EL (cell line): Measurements from ENCODE around the gene PUS7.
"Not testable (repeated sequence)": the region's sequence is repeated elsewhere in the genome, so short reads cannot be mapped to it uniquely, and the experiment has no call there.

Experiments
- DNase-seq: peaks from one replicate; pipeline ENCODE4 v3.0.0-alpha.2; 2016

Gene PUS7

GRCh38 chr7:105493923-105494315 is 28.2 kb downstream of the PUS7 start:
- DNase-seq, result peak; percentile 90

DNA sequence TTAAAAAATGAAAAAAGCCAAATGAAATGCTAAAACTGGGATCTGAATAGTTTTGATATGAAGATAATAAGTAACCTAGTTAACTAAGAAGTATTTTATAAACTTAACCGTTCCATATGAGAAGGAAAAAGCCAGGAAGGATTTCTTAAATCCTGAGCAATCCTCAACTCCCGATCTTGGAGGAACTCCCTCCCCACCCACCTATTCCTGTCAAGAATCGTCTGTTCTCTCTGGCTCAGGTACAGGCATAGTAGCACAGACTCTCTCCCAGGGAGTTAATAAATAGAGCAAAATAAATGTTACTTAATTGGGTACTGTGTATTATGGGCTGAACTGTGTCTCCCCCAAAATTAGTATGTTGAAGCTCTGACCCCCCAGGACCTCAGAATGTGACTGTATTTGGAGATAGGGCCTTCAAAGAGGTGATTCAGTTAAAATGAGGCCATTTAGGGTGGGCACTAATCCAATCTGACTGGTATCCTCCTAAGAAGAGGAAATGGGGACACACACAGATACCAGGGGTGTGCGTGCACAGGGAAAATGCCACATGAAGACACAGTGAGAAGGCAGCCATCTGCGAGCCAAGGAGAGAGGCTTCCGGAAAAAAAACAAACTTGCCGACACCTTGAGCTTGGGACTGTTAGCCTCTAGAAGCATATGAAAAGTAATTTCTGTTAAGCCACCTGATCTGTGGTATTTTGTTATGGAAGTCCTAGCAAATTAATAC is 28.7 kb downstream of the PUS7 start:
- no peak for DNase-seq

DNA sequence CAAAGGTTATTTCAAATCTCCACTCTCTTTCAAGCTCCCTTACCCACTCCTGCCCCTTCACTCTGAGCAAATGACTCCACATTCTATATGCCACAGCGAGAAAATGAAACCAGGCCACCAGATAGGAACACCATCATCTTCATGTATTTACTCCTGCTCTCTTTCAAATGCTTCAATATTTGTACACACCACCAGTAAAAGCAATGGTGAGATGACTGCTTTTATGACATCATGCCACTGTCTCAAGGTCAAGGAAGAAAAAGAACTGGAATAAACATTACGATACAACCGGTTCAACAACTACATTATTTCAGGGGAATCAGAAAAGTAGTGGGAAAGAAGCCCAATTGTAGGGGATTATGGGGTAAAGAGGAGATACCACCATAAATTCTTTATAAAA is 32.7 kb downstream of the PUS7 start:
- DNase-seq, result no peak

GRCh38 chr7:105487579-105488571 is 34.2 kb downstream of the PUS7 start:
- DNase-seq, result peak; percentile 80

GRCh38 chr7:105480931-105481330 is 41.1 kb downstream of the PUS7 start:
- DNase-seq, result peak; percentile 51

DNA sequence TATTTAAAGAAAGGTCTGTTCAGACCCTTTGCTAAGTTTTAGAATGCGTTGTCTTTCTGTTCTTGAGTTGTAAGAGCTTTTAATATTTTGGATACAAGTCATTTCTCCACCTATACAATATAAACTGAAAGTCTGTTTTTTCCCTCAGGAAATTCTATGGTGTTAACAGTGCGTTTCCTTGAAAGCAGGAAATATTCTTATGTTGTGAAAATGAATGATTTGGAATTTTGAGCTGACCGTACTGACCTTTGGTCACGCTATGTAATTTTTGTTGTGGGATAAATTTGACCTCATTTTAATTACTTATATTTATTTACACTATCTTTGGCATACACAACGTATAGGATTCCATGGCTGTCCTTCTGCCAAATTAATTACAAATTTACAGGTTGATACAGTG is 43.5 kb downstream of the PUS7 start:
- DNase-seq, result no peak

DNA sequence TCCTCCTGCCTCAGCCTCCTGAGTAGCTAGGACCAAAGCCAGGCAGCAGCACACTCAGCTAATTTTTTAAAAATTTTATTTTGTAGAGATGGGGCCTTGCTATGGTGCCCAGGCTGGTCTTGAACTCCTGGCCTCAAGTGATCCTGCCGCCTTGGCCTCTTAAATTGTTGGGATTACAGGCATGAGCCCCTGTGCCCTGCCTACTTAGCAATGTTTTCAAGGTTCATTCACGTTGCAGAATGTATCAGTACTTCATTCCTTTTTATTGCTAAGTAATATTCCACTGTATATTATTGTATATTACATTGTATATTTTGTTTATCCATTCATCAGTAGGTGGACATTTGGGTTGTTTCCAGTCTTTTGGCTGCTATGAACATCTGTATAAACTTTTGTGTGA is 44.2 kb downstream of the PUS7 start:
- DNase-seq, result no peak

- DNase-seq, result no peak
Observed at GRCh38 chr7:105474045-105474444, 48.0 kb downstream of the PUS7 start.

GRCh38 chr7:105473163-105473562 is 48.9 kb downstream of the PUS7 start:
- peak; percentile 78 for DNase-seq

DNA sequence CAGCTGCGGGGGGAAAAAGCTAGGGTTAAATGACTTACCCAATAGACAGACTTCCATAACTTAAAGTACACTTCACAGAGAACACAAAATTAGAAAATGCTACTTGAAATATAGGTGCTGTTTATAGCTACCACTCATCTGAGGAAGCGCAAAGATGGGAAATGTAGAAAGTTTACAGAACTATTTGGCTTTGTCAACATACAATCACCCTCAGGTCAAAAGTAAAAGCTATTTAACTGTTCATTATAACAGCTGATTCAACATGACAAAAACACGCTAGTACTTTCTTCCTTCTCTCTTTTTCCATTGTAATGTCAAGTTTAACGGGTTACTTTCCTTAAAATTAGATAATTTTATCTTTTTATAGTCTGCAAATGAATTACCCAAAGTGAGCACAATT is 51.2 kb downstream of the PUS7 start:
- DNase-seq, result no peak

DNA sequence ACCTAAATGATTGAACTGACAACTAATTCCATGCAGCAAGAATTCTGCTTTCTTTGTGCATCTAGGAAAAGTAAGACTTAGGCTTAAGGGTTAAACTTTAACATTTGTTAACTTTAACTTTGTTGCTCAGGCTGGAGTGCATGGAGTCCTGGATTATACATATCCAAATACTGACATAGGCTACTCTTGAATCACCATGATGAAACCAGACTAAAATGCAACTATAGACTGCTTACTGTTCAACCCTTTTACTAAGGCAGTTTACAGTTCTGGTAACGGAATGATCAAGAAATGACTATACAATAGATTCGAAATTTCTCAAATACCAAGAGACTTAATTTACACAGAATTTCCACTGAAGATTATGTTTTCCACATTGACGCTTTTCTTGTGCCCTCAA is 52.0 kb downstream of the PUS7 start:
- DNase-seq, result no peak

DNA sequence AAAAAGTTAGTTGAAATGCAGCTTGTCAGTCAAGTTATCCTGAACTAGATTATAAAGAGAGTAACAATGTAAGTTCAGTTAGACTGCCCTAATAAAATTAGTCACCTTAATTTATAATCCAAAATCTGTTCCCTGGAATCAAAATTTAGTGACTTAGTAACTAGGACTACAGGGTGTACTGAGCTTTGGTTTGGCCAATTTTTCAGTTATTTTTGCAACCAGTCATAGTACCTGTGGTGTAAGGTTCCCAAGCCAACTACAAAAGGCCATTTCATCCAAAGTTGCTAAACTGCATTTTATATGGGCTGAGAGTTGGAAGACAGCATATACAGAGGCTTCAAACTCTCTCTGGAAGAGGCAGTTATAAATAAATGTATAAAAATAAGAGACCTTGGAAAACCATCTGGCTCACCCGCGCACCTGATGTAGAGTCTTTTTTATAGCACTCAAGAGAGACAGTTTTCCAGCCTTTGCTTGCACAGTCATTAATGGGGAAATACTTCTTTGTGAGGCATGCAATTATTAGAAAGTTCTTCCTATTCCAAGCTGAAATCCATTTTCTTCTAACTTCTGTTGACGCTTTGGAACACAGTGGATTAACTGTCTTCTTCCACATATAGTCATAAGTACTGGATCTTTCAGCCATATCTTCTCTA is 59.2 kb downstream of the PUS7 start:
- DNase-seq, result no peak

- DNase-seq, result no peak
Observed at GRCh38 chr7:105461518-105461917, 60.6 kb downstream of the PUS7 start.

DNA sequence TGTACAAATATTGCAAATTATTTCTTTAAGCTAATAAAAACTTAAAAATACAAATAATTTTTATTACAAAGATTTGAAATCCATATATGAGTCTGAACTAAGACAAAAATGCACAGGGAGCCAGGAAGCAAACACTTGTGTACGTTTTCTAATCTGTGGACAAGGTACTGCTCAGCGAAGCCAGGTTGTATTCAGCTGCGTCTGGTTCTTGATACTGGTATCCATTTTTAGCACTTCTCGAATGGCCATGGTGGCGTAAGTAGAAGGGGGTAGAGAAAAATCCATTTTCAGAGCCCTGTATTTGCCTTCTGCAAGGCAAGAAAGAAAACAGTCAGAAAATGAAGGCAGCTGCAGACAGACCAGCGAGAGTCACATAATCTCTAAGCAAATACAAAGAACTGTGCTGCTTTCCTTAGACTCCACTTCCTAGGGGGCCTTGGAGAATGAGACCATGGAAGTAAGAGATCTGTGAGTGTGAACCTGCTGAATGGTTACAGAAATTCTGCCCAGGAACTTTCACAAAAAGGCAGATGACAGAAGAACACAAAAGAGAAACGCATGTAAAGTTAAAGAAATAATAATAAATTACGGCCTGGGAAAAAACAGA is 64.3 kb downstream of the PUS7 start:
- no peak for DNase-seq

GRCh38 chr7:105454921-105455320 is 67.2 kb downstream of the PUS7 start:
- DNase-seq, result peak; percentile 6

- DNase-seq, result peak; percentile 91
Observed at GRCh38 chr7:105454095-105454747, 67.8 kb downstream of the PUS7 start.

GRCh38 chr7:105452085-105452484 is 70.0 kb downstream of the PUS7 start:
- no peak for DNase-seq

DNA sequence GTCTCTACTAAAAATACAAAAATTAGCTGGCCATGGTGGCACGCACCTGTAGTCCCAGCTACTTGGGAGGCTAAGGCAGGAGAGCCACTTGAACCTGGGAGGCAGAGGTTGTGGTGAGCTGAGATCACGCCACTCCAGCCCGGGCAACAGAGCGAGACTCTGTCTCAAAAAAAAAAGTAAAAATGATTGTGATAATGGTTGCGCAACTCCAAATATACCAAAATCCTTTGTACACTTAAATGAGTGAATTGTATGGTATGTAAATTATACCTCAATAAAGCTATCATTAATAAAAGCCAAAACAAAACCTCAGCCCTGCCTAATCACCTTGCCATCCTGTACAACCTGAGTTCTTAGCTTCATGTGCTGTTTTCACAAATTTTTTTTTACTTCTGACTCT is 71.2 kb downstream of the PUS7 start:
- not testable (repeated sequence) for DNase-seq

- DNase-seq, result no peak
Observed at GRCh38 chr7:105450177-105450861, 71.8 kb downstream of the PUS7 start.

DNA sequence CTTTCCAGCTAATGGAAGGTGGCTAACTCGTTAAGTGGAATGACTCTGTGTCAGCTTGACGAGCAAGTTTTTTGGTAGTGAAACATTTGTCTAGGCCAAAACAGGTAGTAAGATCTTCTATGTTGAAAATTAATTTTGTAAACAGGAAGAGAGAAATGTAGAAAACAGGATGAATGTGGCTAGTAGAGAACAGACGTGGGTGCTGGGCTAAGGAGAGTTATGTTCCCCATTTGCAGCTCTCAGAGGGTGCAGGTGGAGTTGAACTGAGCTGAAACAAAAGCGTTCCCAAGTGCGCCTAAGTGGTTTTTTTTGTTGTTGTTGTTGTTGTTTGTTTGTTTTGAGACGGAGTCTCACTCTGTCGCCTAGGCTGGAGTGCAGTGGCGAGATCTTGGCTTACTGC is 73.9 kb downstream of the PUS7 start:
- no peak for DNase-seq

GRCh38 chr7:105444342-105444987 is 77.6 kb downstream of the PUS7 start:
- no peak for DNase-seq
